Neural cell (in vitro differentiated cells): ENCODE measurements around the gene CAMK2D. TPM values are rescaled to one million over a fixed set of nuclear protein-coding genes. Genes with fewer than 3 reads are reported as not detected.

ENCODE experiments used
- H2AFZ ChIP-seq: fragments of 200-600, 300-800 bp; sonication (generic), shearing (Covaris generic); 2 replicates; pipeline ENCODE4 v1.6.0; 2014; ENCODE audit warnings: low read depth, mild to moderate bottlenecking, antibody characterized with exemption, low read length, moderate library complexity
- H3F3A ChIP-seq: fragments of 200-600 bp; shearing (Covaris generic); 2 replicates; pipeline ENCODE4 v1.6.1; 2016; ENCODE audit warnings: mild to moderate bottlenecking, moderate library complexity, mixed read lengths, antibody characterized with exemption, low read length; ENCODE audit not compliant: insufficient read depth, poor library complexity, severe bottlenecking
- H3K27ac ChIP-seq: fragments of 200-600, 300-800 bp; sonication (generic), shearing (Covaris generic); 2 replicates; pipeline ENCODE4 v1.5.1; 2014; ENCODE audit warnings: mild to moderate bottlenecking, low read length, moderate library complexity
- H3K27me3 ChIP-seq: fragments of 300-800, 200-600 bp; sonication (generic), shearing (Covaris generic); 2 replicates; pipeline ENCODE4 v1.6.0; 2014; ENCODE audit warnings: mild to moderate bottlenecking, low read depth, low read length, moderate library complexity; ENCODE audit not compliant: insufficient read depth
- H3K36me3 ChIP-seq: fragments of 300-800, 200-600 bp; sonication (generic), shearing (Covaris generic); 2 replicates; pipeline ENCODE4 v1.5.1; 2014; ENCODE audit warnings: mild to moderate bottlenecking, antibody characterized with exemption, low read length, moderate library complexity; ENCODE audit not compliant: insufficient read depth
- H3K4me2 ChIP-seq: fragments of 300-800, 200-600 bp; sonication (generic), shearing (Covaris generic); 2 replicates; pipeline ENCODE4 v1.6.0; 2014; ENCODE audit warnings: mild to moderate bottlenecking, low read length
- H3K4me3 ChIP-seq: fragments of 300-800, 200-600 bp; sonication (generic), shearing (Covaris generic); 2 replicates; pipeline ENCODE4 v1.5.1; 2014; ENCODE audit warnings: mild to moderate bottlenecking, low read length, moderate library complexity
- H3K79me2 ChIP-seq: fragments of 200-600 bp; shearing (Covaris generic); replicated peaks from 2 replicates; pipeline ENCODE4 v1.6.0; 2014; ENCODE audit warnings: mild to moderate bottlenecking, low read length, moderate library complexity; ENCODE audit not compliant: insufficient read depth
- H3K9ac ChIP-seq: fragments of 300-800, 200-600 bp; sonication (generic), shearing (Covaris generic); 2 replicates; pipeline ENCODE4 v1.6.1; 2016; ENCODE audit warnings: mild to moderate bottlenecking, low read length, mixed read lengths
- H3K9me2 ChIP-seq: fragments of 200-600 bp; shearing (Covaris generic); 2 replicates; pipeline ENCODE4 v1.6.1; 2016; ENCODE audit warnings: mild to moderate bottlenecking, low read length, mixed read lengths; ENCODE audit not compliant: insufficient read depth
- H3K9me3 ChIP-seq: fragments of 200-600, 300-800 bp; sonication (generic), shearing (Covaris generic); 2 replicates; pipeline ENCODE4 v1.6.1; 2016; ENCODE audit warnings: mild to moderate bottlenecking, mixed run types, low read length, moderate library complexity, mixed read lengths
- H4K20me1 ChIP-seq: fragments of 200-600 bp; shearing (Covaris generic); 2 replicates; pipeline ENCODE4 v1.6.1; 2016; ENCODE audit warnings: mild to moderate bottlenecking, mixed run types; ENCODE audit not compliant: insufficient read depth
- CTCF ChIP-seq: fragments of 450-650 bp; IDR thresholded peaks from 2 replicates; pipeline ENCODE4 v1.5.1; 2014; ENCODE audit warnings: antibody characterized with exemption, mild to moderate bottlenecking, moderate library complexity; ENCODE audit not compliant: poor library complexity, severe bottlenecking
- EP300 ChIP-seq: fragments of 450-650 bp; conservative IDR thresholded peaks from 2 replicates; pipeline ENCODE4 v1.6.1; 2014; ENCODE audit warnings: antibody characterized with exemption, mild to moderate bottlenecking, moderate library complexity; ENCODE audit not compliant: poor library complexity, severe bottlenecking
- EZH2 ChIP-seq: fragments of 200-600, 300-800 bp; shearing (Covaris generic), sonication (generic); IDR thresholded peaks from 2 replicates; pipeline ENCODE4 v1.6.1; 2014; ENCODE audit warnings: antibody characterized with exemption, low read length, borderline replicate concordance, mild to moderate bottlenecking; ENCODE audit not compliant: insufficient read depth, poor library complexity, severe bottlenecking
- MXI1 ChIP-seq: fragments of 450-650 bp; conservative IDR thresholded peaks from 2 replicates; pipeline ENCODE4 v1.6.1; 2014; ENCODE audit warnings: antibody characterized with exemption, mild to moderate bottlenecking; ENCODE audit not compliant: poor library complexity, severe bottlenecking
- POLR2AphosphoS5 ChIP-seq: IDR thresholded peaks from 2 replicates; pipeline ENCODE4 v1.6.1; 2012
- RAD21 ChIP-seq: fragments of 450-650 bp; conservative IDR thresholded peaks from 2 replicates; pipeline ENCODE4 v1.6.1; 2014; ENCODE audit warnings: antibody characterized with exemption, mild to moderate bottlenecking, moderate library complexity
- SMC3 ChIP-seq: fragments of 450-650 bp; conservative IDR thresholded peaks from 2 replicates; pipeline ENCODE4 v1.6.1; 2014; ENCODE audit warnings: antibody characterized with exemption, mild to moderate bottlenecking, moderate library complexity; ENCODE audit not compliant: poor library complexity
- TAF1 ChIP-seq: IDR thresholded peaks from 2 replicates; pipeline ENCODE4 v1.6.1; 2012; ENCODE audit warnings: low read depth
- polyA plus RNA-seq: library from polyadenylated mRNA; depleted of rRNA; stranded (reverse); fragments of >200 nt; gene quantifications from 2 replicates; pipeline ENCODE4 v1.2.3, GENCODE V29; 2014
- TF ChIP-seq, protein P1 (sequence below): IDR thresholded peaks from 2 replicates; pipeline ENCODE4 v1.6.1; 2012; ENCODE audit warnings: borderline replicate concordance

CAMK2D gene
- polyA plus RNA-seq, 1 donor from 2014 or later, result 27.1 TPM

DNA sequence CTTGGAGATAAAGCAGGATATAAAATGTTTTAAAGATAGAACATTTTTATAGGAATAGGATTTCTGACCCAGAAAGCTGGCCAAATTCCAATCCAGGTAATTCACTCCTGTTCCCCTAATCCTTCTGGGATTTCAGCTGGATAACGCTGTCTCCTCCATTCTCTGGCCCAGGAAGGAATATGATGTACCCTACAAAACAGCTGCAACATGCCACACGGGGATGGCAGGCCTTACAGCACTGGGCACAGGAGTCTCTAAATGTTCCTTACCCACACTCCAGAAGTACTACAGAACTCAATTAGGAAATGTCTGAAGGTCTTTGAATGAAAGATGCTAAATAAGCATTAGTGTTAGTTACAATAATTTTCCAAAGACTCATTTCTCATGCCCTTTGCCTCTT, 15.8 kb downstream of the CAMK2D start:
- Histone ChIP-seq H3K4me3 (no peak overlapping the region), H3F3A (no peaks in the 10 kb centered on the region), H4K20me1 (no peaks in the 10 kb centered on the region), H3K9ac (no peak overlapping the region), H3K27me3 (no peaks in the 10 kb centered on the region), H3K9me2 (no peaks in the 10 kb centered on the region), H3K27ac (no peak overlapping the region), H3K79me2 (peaks cover 5% of the 10 kb centered on the region), H2AFZ (no peak overlapping the region), H3K9me3 (no peaks in the 10 kb centered on the region), H3K4me2 (no peak overlapping the region), H3K36me3 (no peaks in the 10 kb centered on the region)
- TF ChIP-seq RAD21, result no peak
- no peak for TF ChIP-seq CTCF
- TF ChIP-seq SMC3, result no peak
- TF ChIP-seq, protein P1, sequence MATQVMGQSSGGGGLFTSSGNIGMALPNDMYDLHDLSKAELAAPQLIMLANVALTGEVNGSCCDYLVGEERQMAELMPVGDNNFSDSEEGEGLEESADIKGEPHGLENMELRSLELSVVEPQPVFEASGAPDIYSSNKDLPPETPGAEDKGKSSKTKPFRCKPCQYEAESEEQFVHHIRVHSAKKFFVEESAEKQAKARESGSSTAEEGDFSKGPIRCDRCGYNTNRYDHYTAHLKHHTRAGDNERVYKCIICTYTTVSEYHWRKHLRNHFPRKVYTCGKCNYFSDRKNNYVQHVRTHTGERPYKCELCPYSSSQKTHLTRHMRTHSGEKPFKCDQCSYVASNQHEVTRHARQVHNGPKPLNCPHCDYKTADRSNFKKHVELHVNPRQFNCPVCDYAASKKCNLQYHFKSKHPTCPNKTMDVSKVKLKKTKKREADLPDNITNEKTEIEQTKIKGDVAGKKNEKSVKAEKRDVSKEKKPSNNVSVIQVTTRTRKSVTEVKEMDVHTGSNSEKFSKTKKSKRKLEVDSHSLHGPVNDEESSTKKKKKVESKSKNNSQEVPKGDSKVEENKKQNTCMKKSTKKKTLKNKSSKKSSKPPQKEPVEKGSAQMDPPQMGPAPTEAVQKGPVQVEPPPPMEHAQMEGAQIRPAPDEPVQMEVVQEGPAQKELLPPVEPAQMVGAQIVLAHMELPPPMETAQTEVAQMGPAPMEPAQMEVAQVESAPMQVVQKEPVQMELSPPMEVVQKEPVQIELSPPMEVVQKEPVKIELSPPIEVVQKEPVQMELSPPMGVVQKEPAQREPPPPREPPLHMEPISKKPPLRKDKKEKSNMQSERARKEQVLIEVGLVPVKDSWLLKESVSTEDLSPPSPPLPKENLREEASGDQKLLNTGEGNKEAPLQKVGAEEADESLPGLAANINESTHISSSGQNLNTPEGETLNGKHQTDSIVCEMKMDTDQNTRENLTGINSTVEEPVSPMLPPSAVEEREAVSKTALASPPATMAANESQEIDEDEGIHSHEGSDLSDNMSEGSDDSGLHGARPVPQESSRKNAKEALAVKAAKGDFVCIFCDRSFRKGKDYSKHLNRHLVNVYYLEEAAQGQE, result no peak
- no peak for TF ChIP-seq TAF1
- TF ChIP-seq EZH2, result no peak
- no peak for TF ChIP-seq EP300
- no peak for TF ChIP-seq MXI1
- no peak for TF ChIP-seq POLR2AphosphoS5

DNA sequence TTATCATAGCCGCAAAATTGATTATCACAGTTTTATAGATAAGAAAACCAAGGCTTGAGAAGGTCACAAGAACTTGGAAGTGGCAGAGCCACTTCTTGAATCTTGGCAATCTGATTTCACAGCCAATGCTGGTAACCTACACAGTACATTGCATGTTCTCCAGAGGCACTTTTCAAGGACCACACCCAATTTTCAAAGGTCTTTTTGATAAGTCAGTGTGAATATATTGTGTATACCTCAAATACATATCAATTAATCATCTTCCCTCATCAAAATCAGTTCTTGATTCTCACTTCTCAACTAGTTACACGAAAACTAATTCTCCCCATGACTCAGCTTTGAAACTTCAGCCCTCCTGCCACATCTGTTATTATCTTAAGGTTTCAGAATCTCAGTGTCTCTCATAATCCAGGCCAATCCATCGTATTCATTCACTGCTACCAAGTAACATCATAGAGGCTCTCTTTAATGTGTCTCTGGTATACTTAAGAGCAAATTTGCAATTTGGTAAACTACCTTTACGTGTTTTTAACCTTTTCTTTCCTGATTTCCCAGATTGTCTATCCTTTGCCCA, 16.8 kb downstream of the CAMK2D start:
- Histone ChIP-seq H3K9ac (no peak overlapping the region), H2AFZ (no peak overlapping the region), H3F3A (no peaks in the 10 kb centered on the region), H4K20me1 (no peaks in the 10 kb centered on the region), H3K9me2 (no peaks in the 10 kb centered on the region), H3K27me3 (no peaks in the 10 kb centered on the region), H3K4me2 (no peak overlapping the region), H3K9me3 (no peaks in the 10 kb centered on the region), H3K27ac (no peak overlapping the region), H3K36me3 (no peaks in the 10 kb centered on the region), H3K79me2 (peaks cover 9% of the 10 kb centered on the region), H3K4me3 (no peak overlapping the region)
- TF ChIP-seq POLR2AphosphoS5 (no peak), CTCF (no peak), SMC3 (no peak), EP300 (no peak), RAD21 (no peak), MXI1 (no peak), TAF1 (no peak), EZH2 (no peak)
- TF ChIP-seq, protein P1, result no peak
